ENCODE measurements around the gene PRKN.

DNA sequence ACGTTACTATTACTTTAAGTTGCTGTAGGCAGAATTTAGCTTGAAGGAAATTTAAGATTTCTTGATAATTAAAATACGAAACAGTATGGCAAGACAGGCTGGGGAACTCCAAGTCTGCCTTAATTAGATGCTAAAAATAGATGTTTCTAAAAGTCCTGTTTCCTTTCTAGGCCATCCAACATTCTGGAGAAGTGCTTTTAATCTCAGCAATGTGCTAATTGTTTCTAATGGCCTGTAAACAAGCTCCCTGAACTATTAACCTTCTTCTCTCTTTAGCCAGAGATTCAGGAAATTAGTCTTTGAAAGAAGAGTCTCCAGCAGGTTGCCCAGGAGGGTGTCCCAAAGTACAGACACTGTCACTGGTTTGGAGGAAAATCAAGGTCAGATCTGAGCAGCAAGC lies 776.4 kb downstream of the PRKN start:
- no peak for TF ChIP-seq POLR2A (IDR thresholded peaks at IDR 0.05; ENCODE audit: low read length)
- TF ChIP-seq GATA1 (IDR thresholded peaks at IDR 0.05; ENCODE audit: low read depth, low read length) = no peak
